DLD1 (cell line): ENCODE results near the gene CMYA5.

Experiments
- in situ Hi-C: cut with HindIII; loops from 2 replicates; pipeline ENCODE4 v1.10.0; 2017; ENCODE audit warnings: low sequenced_read_pairs

Gene CMYA5

GRCh38 chr5:79793304-79793703 lies 103.7 kb downstream of the CMYA5 start:
- in situ Hi-C loops = no loop called here

DNA sequence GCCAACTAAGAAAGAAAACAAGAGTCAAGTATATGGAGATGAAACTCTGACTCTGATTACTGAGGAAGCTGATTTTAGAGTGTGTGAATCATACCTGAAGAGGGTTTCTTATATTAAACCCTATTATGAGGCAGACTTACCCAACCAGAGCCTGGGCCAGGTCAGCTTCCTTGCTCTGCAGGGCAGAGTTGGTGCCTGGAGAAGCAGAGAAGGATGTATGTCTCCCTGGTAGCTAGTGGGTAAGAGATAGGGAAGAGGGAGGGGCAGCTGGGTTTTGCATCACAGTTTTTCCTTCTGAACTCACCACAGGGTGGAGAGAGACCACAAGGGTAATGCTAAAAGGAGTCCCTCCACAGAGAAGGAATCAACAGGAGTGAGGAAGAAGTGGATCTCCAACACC lies 104.1 kb downstream of the CMYA5 start:
- in situ Hi-C loops = no loop called here

DNA sequence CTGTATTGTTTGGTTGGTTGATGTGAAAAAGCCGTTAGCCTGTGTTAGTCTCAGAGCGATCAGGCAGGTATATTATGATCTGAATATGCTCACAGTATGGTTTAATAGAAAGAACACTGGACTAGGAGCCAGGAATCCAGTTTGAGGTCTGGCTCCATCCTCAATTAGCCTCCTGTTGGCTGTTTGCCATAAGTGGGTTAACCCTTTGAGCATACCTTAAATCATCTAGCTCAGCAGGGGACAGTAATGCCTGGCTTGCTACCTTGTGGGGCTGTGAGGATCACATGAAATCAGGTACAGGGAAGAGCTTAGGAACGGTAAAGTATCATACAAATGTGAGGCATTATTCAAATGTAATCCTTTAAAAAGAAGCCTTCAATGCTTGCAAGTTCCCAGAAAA lies 104.7 kb downstream of the CMYA5 start:
- in situ Hi-C loops = no loop called here

- in situ Hi-C loops = no loop called here
These were observed 106.2 kb downstream of the CMYA5 start for GRCh38 chr5:79795764-79796398.

- in situ Hi-C loops = no loop called here
These were observed 109.4 kb downstream of the CMYA5 start for GRCh38 chr5:79798893-79799590.

DNA sequence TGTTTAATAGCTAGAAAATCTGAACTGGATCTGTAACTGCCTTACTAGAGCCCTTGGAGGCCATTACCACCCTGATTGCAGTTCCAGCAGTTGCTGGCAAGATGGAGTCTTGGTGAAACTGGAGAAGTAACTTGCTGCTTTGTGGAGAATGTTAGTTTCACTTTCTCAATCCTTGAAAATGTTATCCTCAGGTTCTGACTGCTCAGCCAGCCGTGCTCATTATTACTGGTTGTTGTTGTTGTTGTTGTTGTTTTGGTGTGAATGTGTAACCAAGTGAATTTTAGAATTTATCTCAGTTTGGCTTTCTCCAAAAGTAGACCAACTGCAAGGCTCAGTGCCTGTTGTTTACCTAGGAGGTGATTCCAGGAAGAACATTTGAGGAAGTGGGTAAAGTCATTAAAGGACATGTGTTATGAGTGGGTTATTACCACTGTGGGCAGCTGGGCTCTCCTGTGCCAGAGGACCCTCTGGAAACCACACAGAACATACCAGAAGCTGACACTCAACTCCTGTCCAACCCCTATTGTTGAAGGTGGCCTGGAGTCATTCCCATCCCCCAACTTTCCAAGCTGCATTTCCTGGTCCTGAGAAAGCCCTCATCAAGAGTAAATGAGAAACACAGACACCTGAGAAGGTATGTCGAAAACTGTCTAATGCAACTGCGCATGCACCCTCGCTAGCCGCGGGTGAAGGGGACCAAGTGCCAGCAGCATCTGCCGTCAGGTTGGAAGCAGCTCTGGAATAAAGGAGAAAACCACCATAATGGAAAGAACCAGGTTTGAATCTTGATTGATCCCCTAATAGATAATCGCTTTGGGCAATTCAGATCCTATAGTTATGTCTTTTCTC lies 111.6 kb downstream of the CMYA5 start:
- in situ Hi-C loops = no loop called here

DNA sequence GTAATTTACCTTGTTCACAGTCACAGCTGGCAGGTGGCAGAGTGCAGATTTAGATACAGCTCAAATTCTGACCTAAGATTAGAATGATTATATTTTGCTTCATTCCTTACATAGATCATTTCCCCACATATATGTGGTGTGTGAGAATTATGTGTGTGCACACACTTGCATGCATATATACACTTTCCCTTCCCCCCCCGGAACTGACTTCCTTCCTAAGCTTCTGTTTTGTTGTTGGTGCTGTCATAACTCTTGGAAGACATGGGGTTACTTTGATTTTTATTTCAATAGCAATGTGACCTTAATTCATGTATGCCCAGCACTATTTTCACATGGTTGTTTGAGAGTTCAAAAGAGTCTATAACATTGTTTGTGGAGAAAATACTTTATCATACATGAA lies 112.8 kb downstream of the CMYA5 start:
- in situ Hi-C loops = no loop called here

GRCh38 chr5:79803007-79803406 lies 113.4 kb downstream of the CMYA5 start:
- in situ Hi-C loops = no loop called here

DNA sequence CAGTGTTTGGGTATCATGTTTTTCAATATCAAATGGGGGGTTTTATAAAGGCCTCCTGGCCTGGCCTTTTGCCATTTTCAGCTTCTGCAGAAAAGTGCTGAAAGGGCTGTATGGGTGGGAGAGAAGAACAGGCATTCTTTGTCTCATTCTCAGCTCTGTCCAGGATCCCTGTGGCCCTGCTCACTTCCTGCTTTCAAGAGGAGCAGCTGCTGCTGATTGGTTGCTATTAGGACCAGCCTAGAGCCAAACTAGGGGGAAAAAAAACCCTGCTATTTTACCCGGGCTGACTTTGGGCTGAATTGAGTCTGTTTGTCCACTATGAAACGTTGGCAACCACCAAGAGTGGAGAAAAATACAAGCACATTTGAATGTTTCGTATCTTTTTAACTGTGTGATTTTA lies 117.1 kb downstream of the CMYA5 start:
- in situ Hi-C loops = no loop called here

- in situ Hi-C loops = no loop called here
These were observed 120.1 kb downstream of the CMYA5 start for GRCh38 chr5:79809743-79810142.

GRCh38 chr5:79811081-79811480 lies 121.4 kb downstream of the CMYA5 start:
- in situ Hi-C loops = no loop called here

GRCh38 chr5:79811904-79812303 lies 122.3 kb downstream of the CMYA5 start:
- in situ Hi-C loops = no loop called here

GRCh38 chr5:79814699-79815098 lies 125.1 kb downstream of the CMYA5 start:
- in situ Hi-C loops = no loop called here

GRCh38 chr5:79816014-79816413 lies 126.4 kb downstream of the CMYA5 start:
- in situ Hi-C loops = no loop called here

- in situ Hi-C loops = no loop called here
These were observed 131.0 kb downstream of the CMYA5 start for GRCh38 chr5:79820648-79821047.

- in situ Hi-C loops = no loop called here
These were observed 134.8 kb downstream of the CMYA5 start for GRCh38 chr5:79824444-79824843.

GRCh38 chr5:79825802-79826201 lies 136.2 kb downstream of the CMYA5 start:
- in situ Hi-C loops = loop anchor here (25.0 kb wide), 2 partner anchors 289 to 486 kb away; partner anchors contain the start of gene SPZ1

- in situ Hi-C loops = loop anchor here (25.0 kb wide), 2 partner anchors 290 to 485 kb away; partner anchors contain the start of gene SPZ1
These were observed 137.6 kb downstream of the CMYA5 start for GRCh38 chr5:79827159-79827629.

DNA sequence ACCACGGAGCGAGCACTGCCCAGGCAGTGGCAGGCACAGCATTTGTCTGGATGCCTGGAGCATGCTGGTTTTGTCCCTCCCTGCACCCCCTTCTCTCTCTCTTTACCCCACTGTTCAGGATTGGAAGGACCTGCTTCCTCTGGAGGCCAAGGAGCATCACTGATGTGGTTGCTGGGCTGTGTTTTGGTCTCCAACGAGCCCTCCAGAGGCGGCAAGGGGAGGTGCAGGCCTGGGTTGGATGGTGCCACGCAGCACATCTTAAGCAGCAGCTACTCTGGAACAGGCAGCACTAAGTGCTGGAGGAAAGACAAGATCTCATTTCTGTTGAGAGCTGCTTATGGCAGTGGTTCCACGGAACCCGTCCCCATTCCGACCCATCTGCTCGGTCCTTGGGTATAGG lies 139.6 kb downstream of the CMYA5 start:
- in situ Hi-C loops = loop anchor here (25.0 kb wide), 2 partner anchors 292 to 483 kb away; partner anchors contain the start of gene SPZ1

DNA sequence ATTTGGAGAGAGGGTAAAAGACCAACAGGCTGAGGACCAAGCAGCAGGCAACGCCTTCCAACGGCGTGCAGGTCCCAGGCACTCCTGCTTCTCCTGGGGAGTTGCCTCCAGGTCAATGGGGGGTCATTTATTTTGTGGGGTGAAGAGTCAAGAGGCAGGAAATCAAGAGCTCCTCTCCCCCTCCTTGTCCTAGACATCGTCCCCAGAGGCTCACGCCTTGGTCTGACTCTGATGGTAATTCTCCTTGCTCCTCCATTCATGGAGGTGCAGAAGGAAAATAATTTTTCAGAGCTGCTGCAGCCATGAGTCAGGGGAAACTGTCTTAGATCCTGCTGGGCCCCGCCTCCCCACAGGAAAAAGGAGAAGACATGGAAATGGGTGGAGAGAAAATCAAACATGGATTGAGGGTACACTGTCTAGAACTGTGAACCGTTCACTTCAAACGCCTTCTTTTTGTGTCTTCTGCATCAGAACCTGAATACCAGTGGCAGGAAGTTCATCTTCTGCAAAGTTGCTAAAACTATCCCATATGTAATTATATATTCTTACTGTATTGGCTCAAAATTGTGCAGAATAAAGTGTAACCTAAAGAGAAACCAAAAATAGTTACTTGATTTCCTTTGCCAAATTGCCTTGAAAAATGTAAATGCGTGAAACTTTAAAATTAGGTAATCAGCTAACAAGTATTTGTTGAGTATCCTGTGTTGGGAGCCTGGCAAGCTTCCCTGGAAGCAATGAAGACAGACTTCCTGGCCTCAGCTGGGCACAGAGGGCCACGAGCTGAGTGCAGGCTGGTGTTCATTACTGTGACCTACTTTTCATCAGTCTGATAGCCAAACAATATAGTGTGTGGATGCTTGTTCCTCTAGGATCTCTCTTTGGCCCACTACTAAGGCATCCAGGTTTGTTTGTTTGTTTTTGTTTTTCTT lies 142.0 kb downstream of the CMYA5 start:
- in situ Hi-C loops = loop anchor here (25.0 kb wide), 2 partner anchors 294 to 481 kb away; partner anchors contain the start of gene SPZ1
